GDM1 (cell line): ENCODE data around the gene TMEM88.

Experiments used
- DNase-seq: peaks from one replicate; lab custom pipeline; 2025; lab: John Stamatoyannopoulos, UW

Gene TMEM88

GRCh38 chr17:7884581-7885366 lies 29.9 kb downstream of the TMEM88 start:
- peak; percentile 47 for DNase-seq

GRCh38 chr17:7885367-7886226 lies 30.7 kb downstream of the TMEM88 start:
- DNase-seq: no peak

GRCh38 chr17:7886227-7887037 lies 31.6 kb downstream of the TMEM88 start:
- DNase-seq: no peak

- DNase-seq: no peak
These were observed 32.2 kb downstream of the TMEM88 start for GRCh38 chr17:7887038-7887481.

- DNase-seq: peak; percentile 87
These were observed 32.8 kb downstream of the TMEM88 start for GRCh38 chr17:7887482-7888183.

- no peak for DNase-seq
These were observed 33.5 kb downstream of the TMEM88 start, which contains the start of gene CHD3 for GRCh38 chr17:7888184-7888920. CHD3 (plus strand) TSS chr17:7888789; CDS start chr17:7889001, 212 bp downstream.

- peak; percentile 20 for DNase-seq
These were observed 34.5 kb downstream of the TMEM88 start for GRCh38 chr17:7889166-7889955.

- DNase-seq: no peak
These were observed 38.5 kb downstream of the TMEM88 start for GRCh38 chr17:7893187-7893880.

- no peak for DNase-seq
These were observed 39.4 kb downstream of the TMEM88 start for GRCh38 chr17:7894226-7894625.

GRCh38 chr17:7894866-7895265 lies 40.0 kb downstream of the TMEM88 start:
- DNase-seq: no peak

GRCh38 chr17:7897090-7897489 lies 42.2 kb downstream of the TMEM88 start:
- DNase-seq: no peak

- DNase-seq: peak; percentile 12
These were observed 42.9 kb downstream of the TMEM88 start for GRCh38 chr17:7897773-7898172.

- DNase-seq: no peak
These were observed 48.6 kb downstream of the TMEM88 start for GRCh38 chr17:7903154-7904103.
